KBM-7 (cell line): ENCODE measurements around the gene LAMTOR2.

ENCODE experiments used
- DNase-seq: peaks from one replicate; pipeline ENCODE4 v3.0.0-alpha.2; 2015
- in situ Hi-C: fragments of 300-500 bp; cut with MboI; formaldehyde crosslinking; loops from 2 replicates; pipeline ENCODE4 v1.14.3; 2020; ENCODE audit warnings: low sequenced_read_pairs, low pct_unique_long_range_greater_than_20kb, mixed read lengths

The LAMTOR2 gene

GRCh38 chr1:156108057-156108456, 53.5 kb downstream of the LAMTOR2 start:
- in situ Hi-C loops: no loop called here

More at GRCh38 chr1:156108057-156108456, 53.5 kb downstream of the LAMTOR2 start:
- no peak for DNase-seq
